HG02588 (cell line): ENCODE measurements around the gene KLHL9.

Experiments
- ATAC-seq: cut with Tn5 transposase; IDR thresholded peaks from one replicate; pipeline ENCODE4 v1.9.1; 2021; ENCODE audit warnings: mild to moderate bottlenecking, moderate library complexity; ENCODE audit not compliant: unreplicated experiment

Gene KLHL9

GRCh38 chr9:21317956-21318923 lies 17.0 kb downstream of the KLHL9 start:
- ATAC-seq = no peak

DNA sequence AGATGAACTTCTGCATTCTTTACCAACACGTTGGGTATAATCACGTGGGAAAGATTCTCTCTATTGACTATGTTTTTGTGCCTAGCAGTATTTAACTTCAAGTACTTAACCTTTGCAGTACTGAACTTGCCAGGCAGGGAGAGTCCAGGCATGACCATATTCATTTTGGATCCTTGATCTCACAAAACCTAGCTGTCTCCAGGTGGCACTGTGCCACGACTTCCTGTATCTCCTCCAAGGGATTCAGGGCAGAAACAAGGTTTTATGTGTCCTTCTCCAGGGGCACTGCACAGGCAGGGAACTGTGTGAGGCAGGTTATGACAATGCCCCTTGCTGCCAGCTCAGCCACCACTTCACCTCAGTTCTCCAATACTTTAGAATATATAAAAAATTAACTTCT lies 18.3 kb downstream of the KLHL9 start:
- ATAC-seq = no peak

GRCh38 chr9:21316032-21316842 lies 19.0 kb downstream of the KLHL9 start:
- no peak for ATAC-seq

- ATAC-seq = no peak
These were observed 21.1 kb downstream of the KLHL9 start for GRCh38 chr9:21314152-21314551.

GRCh38 chr9:21311889-21312288 lies 23.3 kb downstream of the KLHL9 start:
- ATAC-seq = no peak

DNA sequence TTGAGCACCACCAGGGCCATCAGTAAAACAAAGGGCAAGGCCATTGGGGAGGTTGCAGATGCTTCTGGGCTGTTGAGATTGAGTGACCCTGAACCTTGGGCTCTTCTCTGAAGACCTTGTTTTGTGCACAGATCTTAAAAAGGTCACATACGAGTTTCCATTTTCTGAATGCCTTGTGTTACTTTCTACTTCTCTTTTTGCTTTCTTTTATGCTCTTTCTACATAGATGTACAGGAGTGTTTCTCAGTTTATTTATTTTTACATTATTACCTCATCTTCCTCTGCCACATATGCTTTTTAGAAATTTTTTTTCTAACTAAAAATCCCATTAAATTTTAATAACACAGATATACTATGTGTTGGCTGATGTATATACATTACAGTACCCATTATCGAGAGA lies 30.0 kb downstream of the KLHL9 start, which contains the start of gene IFNA5:
IFNA5 (minus strand) TSS at position 101 of the 400 bp plus-strand sequence; CDS start at position 44, 57 bp downstream.
- ATAC-seq = no peak

- no peak for ATAC-seq
These were observed 39.2 kb downstream of the KLHL9 start for GRCh38 chr9:21295992-21296391.

DNA sequence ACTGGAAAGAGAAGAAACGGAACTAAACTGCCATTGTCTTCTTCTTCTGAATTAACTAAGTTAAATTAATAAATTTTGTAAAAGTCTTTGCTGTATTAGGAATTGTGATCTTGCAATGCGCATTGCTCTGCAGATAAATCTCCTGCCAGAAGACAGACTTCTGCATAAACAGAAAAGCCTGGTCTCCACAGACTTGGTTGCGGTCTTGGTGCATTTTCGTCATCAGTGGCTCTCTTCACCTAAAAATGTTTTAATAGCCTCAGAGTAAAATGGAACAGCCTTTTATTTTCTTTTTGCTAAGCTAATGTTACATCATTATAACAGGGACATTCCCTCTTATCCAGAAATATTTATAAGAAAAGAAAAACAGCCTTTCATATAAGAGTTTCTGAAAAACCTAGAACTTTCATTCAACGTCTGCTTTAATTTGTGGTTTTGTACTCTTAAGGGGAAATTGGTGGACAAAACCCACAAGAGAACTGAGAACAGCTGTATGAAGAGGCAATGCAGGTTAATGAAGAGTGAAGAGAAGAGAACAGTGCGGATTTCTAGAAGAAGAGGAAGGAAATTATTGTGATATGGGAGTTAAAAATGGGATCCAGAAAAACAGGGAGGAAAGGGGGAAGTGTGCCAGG lies 40.2 kb downstream of the KLHL9 start:
- peak; percentile 76 for ATAC-seq

DNA sequence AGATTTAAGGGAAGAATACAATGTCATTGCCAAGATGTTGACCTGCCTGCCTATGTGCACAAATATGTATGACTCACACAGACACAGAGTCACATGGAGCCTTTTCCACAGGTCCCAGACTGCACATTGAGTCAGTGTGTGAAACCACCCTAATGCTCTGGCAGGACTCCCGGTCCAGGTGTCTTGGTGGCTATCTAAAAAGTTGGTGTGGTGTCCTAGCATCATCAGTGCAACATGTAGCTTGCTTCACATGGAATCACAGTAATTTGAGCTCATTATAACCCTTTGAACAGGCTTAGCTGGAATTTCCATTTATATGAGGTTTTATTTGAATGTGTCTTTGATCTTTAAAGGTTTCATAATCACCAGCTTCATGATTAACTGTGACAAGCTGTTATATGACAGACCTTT lies 40.8 kb downstream of the KLHL9 start:
- peak; percentile 50 for ATAC-seq

- ATAC-seq = no peak
These were observed 45.4 kb downstream of the KLHL9 start for GRCh38 chr9:21289848-21290247.

DNA sequence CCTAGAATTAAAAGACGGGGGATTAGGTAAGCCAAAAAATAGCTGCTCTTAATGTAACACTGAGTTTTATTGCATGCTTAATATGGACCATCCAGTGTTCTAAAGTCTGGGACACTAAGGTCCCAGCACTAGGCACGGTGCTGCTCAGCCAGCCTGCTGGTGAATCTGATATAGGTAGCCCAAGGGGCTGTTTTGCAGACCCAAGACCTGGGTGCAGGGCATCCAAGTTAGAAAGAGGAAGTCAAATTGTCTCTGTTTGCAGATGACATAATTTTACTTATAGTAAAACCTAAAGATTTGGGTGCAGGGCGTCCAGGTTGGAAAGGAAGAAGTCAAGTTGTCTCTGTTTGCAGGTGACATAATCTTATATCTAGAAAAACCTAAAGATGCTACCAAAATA lies 47.9 kb downstream of the KLHL9 start:
- no peak for ATAC-seq

- ATAC-seq = no peak
These were observed 48.5 kb downstream of the KLHL9 start for GRCh38 chr9:21286659-21287058.

DNA sequence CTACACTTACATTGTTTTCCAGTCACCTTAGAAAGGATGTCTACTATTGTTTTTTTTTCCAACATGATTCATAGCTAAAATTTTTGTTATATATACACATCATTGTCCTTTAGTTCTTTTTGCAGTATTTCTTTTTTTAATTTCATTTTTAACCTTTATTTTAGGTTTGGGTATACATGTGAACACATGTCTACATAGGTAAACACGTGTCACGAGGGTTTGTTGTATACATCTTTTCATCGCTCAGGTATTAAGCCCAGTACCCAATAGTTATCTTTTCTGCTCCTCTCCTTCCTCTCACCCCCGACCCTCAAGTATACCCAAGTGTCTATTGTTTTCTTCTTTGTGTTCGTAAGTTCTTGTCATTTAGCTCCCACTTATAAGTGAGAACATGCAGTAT lies 49.1 kb downstream of the KLHL9 start:
- no peak for ATAC-seq

GRCh38 chr9:21281275-21281674 lies 53.9 kb downstream of the KLHL9 start:
- ATAC-seq = no peak
